Muscle layer of colon (tissue), 2 donors: ENCODE measurements around the gene CACNA1H.

Experiments
- H3K27ac ChIP-seq: one replicate; pipeline ENCODE4 v1.7.0; 2013; ENCODE audit warnings: low read depth, mild to moderate bottlenecking, low read length, moderate library complexity
- H3K27me3 ChIP-seq, 2 donors: one replicate each; pipeline ENCODE4 v1.7.0; 2013; ENCODE audit warnings: low read length in 2 of 2, mild to moderate bottlenecking in 2 of 2; ENCODE audit not compliant: insufficient read depth in 2 of 2, control insufficient read depth in 1 of 2
- H3K36me3 ChIP-seq: one replicate; pipeline ENCODE4 v1.7.0; 2013; ENCODE audit warnings: mild to moderate bottlenecking, low read length; ENCODE audit not compliant: insufficient read depth
- H3K4me1 ChIP-seq: one replicate; pipeline ENCODE4 v1.7.0; 2013; ENCODE audit warnings: mild to moderate bottlenecking, low read length; ENCODE audit not compliant: insufficient read depth
- H3K4me3 ChIP-seq, 2 donors: one replicate each; pipeline ENCODE4 v1.7.0; 2013; ENCODE audit warnings: low read length in 2 of 2, low read depth in 1 of 2, mild to moderate bottlenecking in 1 of 2, moderate library complexity in 1 of 2
- H3K9ac ChIP-seq: one replicate; pipeline ENCODE4 v1.7.0; 2013; ENCODE audit warnings: low read length
- H3K9me3 ChIP-seq: one replicate; pipeline ENCODE4 v1.7.0; 2013; ENCODE audit warnings: mild to moderate bottlenecking, low read length
- donor health status: abdominal sarcoma.
- donor health status: Adenocarcinoma of cecum.

The CACNA1H gene

DNA sequence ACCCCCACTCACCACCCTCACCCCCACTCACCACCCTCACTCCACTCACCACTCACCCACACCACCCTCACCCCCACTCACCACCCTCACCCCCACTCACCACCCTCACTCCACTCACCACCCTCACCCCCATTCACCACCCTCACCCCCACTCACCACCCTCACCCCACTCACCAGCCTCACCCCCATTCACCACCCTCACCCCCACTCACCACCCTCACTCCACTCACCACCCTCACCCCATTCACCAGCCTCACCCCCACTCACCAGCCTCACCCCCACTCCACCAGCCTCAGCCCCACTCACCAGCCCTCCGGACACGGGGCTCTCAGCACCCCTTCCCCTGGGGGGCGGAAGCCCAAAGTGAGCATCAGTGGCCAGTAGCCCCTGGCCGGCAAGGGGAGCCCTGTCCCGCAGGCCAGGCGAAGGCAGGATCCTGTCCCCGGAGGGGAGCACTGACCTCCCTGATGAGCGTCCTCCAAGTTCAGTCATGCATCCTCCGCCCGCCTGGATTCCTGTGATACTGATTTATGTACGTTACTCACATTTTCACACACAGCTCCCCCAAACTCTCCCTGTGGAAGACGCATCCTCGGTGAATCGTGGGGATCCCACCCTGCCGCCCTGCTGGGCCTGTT lies 38.9 kb upstream of the CACNA1H start:
- no peak overlapping the region for H3K27ac ChIP-seq
- no peaks in the 10 kb centered on the region for H3K9me3 ChIP-seq
- H3K4me3 ChIP-seq, result no peak overlapping the region
- no peaks in the 10 kb centered on the region for H3K36me3 ChIP-seq
- peaks cover 5% of the 10 kb centered on the region for H3K4me1 ChIP-seq
- H3K9ac ChIP-seq, result no peak overlapping the region
- H3K27me3 ChIP-seq, result no peaks in the 10 kb centered on the region

DNA sequence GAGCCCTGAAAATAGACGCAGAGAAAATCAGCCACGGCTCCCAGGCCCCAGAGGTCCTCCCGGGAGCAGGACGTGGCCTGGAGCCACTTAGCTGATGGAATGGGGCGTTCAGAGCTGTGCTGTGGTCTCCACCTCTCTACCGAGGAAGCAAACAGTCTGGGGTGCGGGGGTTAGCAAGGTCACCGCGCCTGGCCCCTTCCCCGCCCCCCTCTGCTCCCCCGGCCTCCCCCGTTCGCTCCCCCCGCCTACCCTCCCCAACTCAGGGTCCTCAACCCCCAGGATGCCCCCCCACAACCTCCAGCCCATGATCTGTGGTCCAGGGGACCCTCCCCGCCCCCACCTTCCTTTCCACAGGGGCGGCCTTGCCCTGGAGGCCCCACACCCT lies 36.2 kb upstream of the CACNA1H start:
- no peak overlapping the region for H3K4me3 ChIP-seq
- H3K36me3 ChIP-seq, result no peaks in the 10 kb centered on the region
- no peaks in the 10 kb centered on the region for H3K9me3 ChIP-seq
- no peaks in the 10 kb centered on the region for H3K27me3 ChIP-seq
- no peaks in the 10 kb centered on the region for H3K4me1 ChIP-seq
- H3K9ac ChIP-seq, result no peak overlapping the region
- no peak overlapping the region for H3K27ac ChIP-seq

- H3K27me3 ChIP-seq, result no peaks in the 10 kb centered on the region
- H3K9ac ChIP-seq, result no peak overlapping the region
These were observed 35.6 kb upstream of the CACNA1H start for GRCh38 chr16:1117176-1117900.

GRCh38 chr16:1117926-1118325 lies 35.0 kb upstream of the CACNA1H start:
- H3K9ac ChIP-seq, result no peak overlapping the region
- H3K27me3 ChIP-seq, result no peaks in the 10 kb centered on the region
- H3K9me3 ChIP-seq, result no peaks in the 10 kb centered on the region
- H3K4me3 ChIP-seq, result no peak overlapping the region
- no peak overlapping the region for H3K27ac ChIP-seq
- H3K4me1 ChIP-seq, result no peaks in the 10 kb centered on the region
- H3K36me3 ChIP-seq, result no peaks in the 10 kb centered on the region

More at GRCh38 chr16:1117176-1117900, 35.6 kb upstream of the CACNA1H start:
- Histone ChIP-seq H3K27ac (no peak overlapping the region), H3K36me3 (no peaks in the 10 kb centered on the region), H3K4me3 (no peak overlapping the region), H3K9me3 (no peaks in the 10 kb centered on the region), H3K4me1 (no peaks in the 10 kb centered on the region)

DNA sequence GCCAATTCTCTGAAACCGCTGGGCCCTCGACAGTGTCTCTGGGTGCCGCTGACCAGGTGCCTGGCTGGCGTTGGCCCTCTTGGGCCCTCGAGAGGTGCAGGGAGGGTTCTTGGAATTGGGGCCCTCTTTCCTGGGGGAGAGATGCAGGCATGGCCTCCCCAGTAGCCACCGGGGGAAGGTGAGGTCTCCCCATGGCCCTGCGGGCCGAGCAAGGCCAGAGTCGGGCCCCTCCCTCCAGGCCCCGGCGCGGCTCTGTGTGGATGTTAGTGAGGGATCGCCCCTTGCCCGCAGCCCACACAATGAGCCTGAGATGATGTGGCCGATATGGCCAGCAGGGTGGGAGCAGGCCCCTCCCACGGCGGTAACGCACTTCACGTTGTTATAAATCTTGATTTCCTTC lies 33.8 kb upstream of the CACNA1H start:
- no peaks in the 10 kb centered on the region for H3K4me1 ChIP-seq
- no peaks in the 10 kb centered on the region for H3K36me3 ChIP-seq
- H3K9ac ChIP-seq, result no peak overlapping the region
- H3K4me3 ChIP-seq, result no peak overlapping the region
- peaks cover 0 to 7% of the 10 kb centered on the region in 2 donors for H3K27me3 ChIP-seq
- H3K9me3 ChIP-seq, result no peaks in the 10 kb centered on the region
- no peak overlapping the region for H3K27ac ChIP-seq

- peaks cover 0 to 7% of the 10 kb centered on the region in 2 donors for H3K27me3 ChIP-seq
- H3K36me3 ChIP-seq, result no peaks in the 10 kb centered on the region
- no peaks in the 10 kb centered on the region for H3K9me3 ChIP-seq
- no peak overlapping the region for H3K27ac ChIP-seq
- H3K9ac ChIP-seq, result no peak overlapping the region
- no peak overlapping the region for H3K4me3 ChIP-seq
- no peaks in the 10 kb centered on the region for H3K4me1 ChIP-seq
These were observed 32.9 kb upstream of the CACNA1H start for GRCh38 chr16:1119766-1120576.

GRCh38 chr16:1120577-1120941 lies 32.3 kb upstream of the CACNA1H start:
- no peaks in the 10 kb centered on the region for H3K4me1 ChIP-seq
- no peaks in the 10 kb centered on the region for H3K9me3 ChIP-seq
- no peaks in the 10 kb centered on the region for H3K36me3 ChIP-seq
- peaks cover 0 to 7% of the 10 kb centered on the region in 2 donors for H3K27me3 ChIP-seq
- H3K9ac ChIP-seq, result no peak overlapping the region
- no peak overlapping the region for H3K4me3 ChIP-seq
- no peak overlapping the region for H3K27ac ChIP-seq

- H3K36me3 ChIP-seq, result no peaks in the 10 kb centered on the region
- H3K4me1 ChIP-seq, result no peaks in the 10 kb centered on the region
- H3K27ac ChIP-seq, result no peak overlapping the region
- H3K9me3 ChIP-seq, result no peaks in the 10 kb centered on the region
- no peak overlapping the region for H3K4me3 ChIP-seq
- H3K9ac ChIP-seq, result no peak overlapping the region
- peaks cover 0 to 7% of the 10 kb centered on the region in 2 donors for H3K27me3 ChIP-seq
These were observed 31.9 kb upstream of the CACNA1H start for GRCh38 chr16:1121009-1121408.

DNA sequence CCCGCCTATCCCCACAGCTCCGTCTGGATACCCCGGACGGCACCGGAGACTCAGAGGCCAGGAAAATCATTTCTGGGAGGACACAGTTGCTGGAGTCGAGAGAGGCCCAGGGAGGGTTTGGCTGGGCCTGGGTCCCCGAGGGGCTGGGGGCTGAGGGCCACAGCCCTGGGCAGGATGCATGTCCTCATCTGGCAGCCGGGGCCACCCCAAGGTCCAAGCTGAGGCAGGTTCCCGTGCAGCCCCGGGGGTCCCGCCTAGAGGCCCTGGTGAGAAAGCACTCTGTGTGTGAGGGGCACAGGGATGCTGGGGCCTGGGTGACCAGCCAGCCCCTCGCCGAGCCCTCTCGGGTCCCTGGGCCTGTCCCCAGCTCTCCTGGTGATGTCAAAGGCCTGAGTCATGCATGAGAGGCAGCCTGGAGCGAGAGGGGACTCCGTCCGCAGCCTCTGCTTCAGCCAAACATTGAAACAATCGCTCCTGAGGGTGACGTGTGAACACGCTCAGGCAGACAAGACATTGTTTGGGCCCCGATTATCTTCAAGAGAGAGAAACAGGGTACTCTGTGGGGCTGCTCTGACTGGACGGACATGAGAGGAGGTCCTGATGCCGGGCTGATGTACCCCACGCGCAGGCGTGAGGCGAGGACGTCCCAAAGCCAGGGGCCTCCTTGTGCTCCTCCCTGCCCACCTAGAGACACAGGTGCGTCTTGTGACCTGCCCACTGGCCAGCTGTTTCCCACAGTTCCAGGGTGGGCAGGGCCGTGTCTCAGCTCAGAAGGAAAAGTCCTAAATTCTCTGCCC lies 31.1 kb upstream of the CACNA1H start:
- Histone ChIP-seq H3K27ac (no peak overlapping the region), H3K4me3 (no peak overlapping the region), H3K9me3 (no peaks in the 10 kb centered on the region), H3K27me3 (peaks cover 0 to 7% of the 10 kb centered on the region in 2 donors), H3K9ac (no peak overlapping the region), H3K36me3 (no peaks in the 10 kb centered on the region), H3K4me1 (no peaks in the 10 kb centered on the region)

GRCh38 chr16:1122398-1122765 lies 30.5 kb upstream of the CACNA1H start:
- peaks cover 0 to 7% of the 10 kb centered on the region in 2 donors for H3K27me3 ChIP-seq
- no peak overlapping the region for H3K9ac ChIP-seq
- H3K27ac ChIP-seq, result no peak overlapping the region
- H3K4me1 ChIP-seq, result no peaks in the 10 kb centered on the region
- no peak overlapping the region for H3K4me3 ChIP-seq
- H3K36me3 ChIP-seq, result no peaks in the 10 kb centered on the region
- H3K9me3 ChIP-seq, result no peaks in the 10 kb centered on the region
